Duodenal mucosa (tissue), 2 donors: Measurements from ENCODE around the gene IFT88.
"Not testable (repeated sequence)": the region's sequence is repeated elsewhere in the genome, so short reads cannot be mapped to it uniquely, and the experiment has no call there.

ENCODE experiments used
- H3K27ac ChIP-seq: one replicate; pipeline ENCODE4 v1.7.0; 2013; ENCODE audit warnings: low read depth, low read length
- H3K27me3 ChIP-seq, 2 donors: one replicate each; pipeline ENCODE4 v1.7.0; 2013; ENCODE audit warnings: low read length in 2 of 2, control low read depth in 1 of 2; ENCODE audit not compliant: insufficient read depth in 2 of 2, control insufficient read depth in 1 of 2
- H3K36me3 ChIP-seq, 2 donors: one replicate each; pipeline ENCODE4 v1.7.0; 2013; ENCODE audit warnings: low read length in 2 of 2, control low read depth in 1 of 2; ENCODE audit not compliant: insufficient read depth in 2 of 2, control insufficient read depth in 1 of 2
- H3K4me1 ChIP-seq, 2 donors: one replicate each; pipeline ENCODE4 v1.7.0; 2013; ENCODE audit warnings: low read length in 2 of 2, control low read depth in 1 of 2; ENCODE audit not compliant: insufficient read depth in 2 of 2, control insufficient read depth in 1 of 2
- H3K4me3 ChIP-seq, 2 donors: one replicate each; pipeline ENCODE4 v1.7.0; 2013; ENCODE audit warnings: low read length in 2 of 2, low read depth in 1 of 2
- H3K9ac ChIP-seq, 2 donors: one replicate each; pipeline ENCODE4 v1.7.0; 2013; ENCODE audit warnings: low read length in 2 of 2, low read depth in 1 of 2
- H3K9me3 ChIP-seq, 2 donors: one replicate each; pipeline ENCODE4 v1.7.0; 2013; ENCODE audit warnings: low read length in 2 of 2, control low read depth in 1 of 2; ENCODE audit not compliant: control insufficient read depth in 1 of 2

The IFT88 gene

GRCh38 chr13:20680416-20681080 is 113.6 kb downstream of the IFT88 start:
- Histone ChIP-seq H3K27me3 (no peaks in the 10 kb centered on the region), H3K27ac (no peak overlapping the region), H3K36me3 (peaks cover 0 to 4% of the 10 kb centered on the region in 2 donors), H3K4me3 (no peak overlapping the region), H3K9me3 (no peaks in the 10 kb centered on the region), H3K4me1 (no peaks in the 10 kb centered on the region), H3K9ac (no peak overlapping the region)

- not testable (repeated sequence) for H3K4me3 ChIP-seq, H3K27ac ChIP-seq, H3K9me3 ChIP-seq, H3K4me1 ChIP-seq, H3K9ac ChIP-seq, H3K27me3 ChIP-seq, H3K36me3 ChIP-seq
Measured at GRCh38 chr13:20681481-20681880, 114.5 kb downstream of the IFT88 start.

GRCh38 chr13:20682061-20682460 is 115.1 kb downstream of the IFT88 start:
- no peak overlapping the region for H3K9ac ChIP-seq
- peaks cover 0 to 4% of the 10 kb centered on the region in 2 donors for H3K36me3 ChIP-seq
- no peaks in the 10 kb centered on the region for H3K27me3 ChIP-seq
- no peak overlapping the region for H3K27ac ChIP-seq
- no peaks in the 10 kb centered on the region for H3K4me1 ChIP-seq
- H3K4me3 ChIP-seq, result no peak overlapping the region
- no peaks in the 10 kb centered on the region for H3K9me3 ChIP-seq

- Histone ChIP-seq H3K9me3 (no peaks in the 10 kb centered on the region), H3K27ac (no peak overlapping the region), H3K4me1 (no peaks in the 10 kb centered on the region), H3K36me3 (peaks cover 0 to 4% of the 10 kb centered on the region in 2 donors), H3K27me3 (no peaks in the 10 kb centered on the region), H3K4me3 (no peak overlapping the region), H3K9ac (no peak overlapping the region)
Measured at GRCh38 chr13:20684041-20684440, 117.1 kb downstream of the IFT88 start.

GRCh38 chr13:20684546-20684945 is 117.6 kb downstream of the IFT88 start:
- no peak overlapping the region for H3K9ac ChIP-seq

GRCh38 chr13:20685092-20685491 is 118.1 kb downstream of the IFT88 start:
- H3K4me1 ChIP-seq, result no peaks in the 10 kb centered on the region
- H3K36me3 ChIP-seq, result peaks cover 0 to 4% of the 10 kb centered on the region in 2 donors
- no peak overlapping the region for H3K27ac ChIP-seq
- H3K9me3 ChIP-seq, result no peaks in the 10 kb centered on the region
- no peak overlapping the region for H3K4me3 ChIP-seq
- H3K27me3 ChIP-seq, result no peaks in the 10 kb centered on the region
- H3K9ac ChIP-seq, result no peak overlapping the region

More at GRCh38 chr13:20684546-20684945, 117.6 kb downstream of the IFT88 start:
- Histone ChIP-seq H3K4me1 (no peaks in the 10 kb centered on the region), H3K9me3 (no peaks in the 10 kb centered on the region), H3K27ac (no peak overlapping the region), H3K36me3 (peaks cover 0 to 4% of the 10 kb centered on the region in 2 donors), H3K4me3 (no peak overlapping the region), H3K27me3 (no peaks in the 10 kb centered on the region)

- no peak overlapping the region for H3K9ac ChIP-seq
- H3K4me3 ChIP-seq, result no peak overlapping the region
- H3K9me3 ChIP-seq, result no peaks in the 10 kb centered on the region
- H3K4me1 ChIP-seq, result no peaks in the 10 kb centered on the region
- no peak overlapping the region for H3K27ac ChIP-seq
- H3K36me3 ChIP-seq, result peaks cover 0 to 1% of the 10 kb centered on the region in 2 donors
- H3K27me3 ChIP-seq, result no peaks in the 10 kb centered on the region
Measured at GRCh38 chr13:20686167-20686566, 119.2 kb downstream of the IFT88 start.

GRCh38 chr13:20686863-20687579 is 120.1 kb downstream of the IFT88 start:
- H3K36me3 ChIP-seq, result peaks cover 0 to 6% of the 10 kb centered on the region in 2 donors
- H3K4me3 ChIP-seq, result no peak overlapping the region
- H3K9ac ChIP-seq, result no peak overlapping the region
- H3K27me3 ChIP-seq, result no peaks in the 10 kb centered on the region
- no peaks in the 10 kb centered on the region for H3K4me1 ChIP-seq
- H3K9me3 ChIP-seq, result no peaks in the 10 kb centered on the region
- no peak overlapping the region for H3K27ac ChIP-seq

- Histone ChIP-seq H3K9ac (no peak overlapping the region), H3K9me3 (no peaks in the 10 kb centered on the region), H3K27ac (no peak overlapping the region), H3K27me3 (no peaks in the 10 kb centered on the region), H3K36me3 (peaks cover 0 to 6% of the 10 kb centered on the region in 2 donors), H3K4me1 (no peaks in the 10 kb centered on the region), H3K4me3 (no peak overlapping the region)
Measured at GRCh38 chr13:20689291-20689690, 122.3 kb downstream of the IFT88 start.

GRCh38 chr13:20691616-20692015 is 124.7 kb downstream of the IFT88 start:
- Histone ChIP-seq H3K36me3 (peaks cover 0 to 6% of the 10 kb centered on the region in 2 donors), H3K27ac (no peak overlapping the region)

More at GRCh38 chr13:20691616-20692015, 124.7 kb downstream of the IFT88 start:
- Histone ChIP-seq H3K27me3 (no peaks in the 10 kb centered on the region), H3K9ac (no peak overlapping the region), H3K9me3 (no peaks in the 10 kb centered on the region), H3K4me3 (no peak overlapping the region), H3K4me1 (no peaks in the 10 kb centered on the region)
